ENCODE measurements around the gene MT1A. TPM values are rescaled to one million over a fixed set of nuclear protein-coding genes. Genes with fewer than 3 reads are reported as not detected.

MT1A gene
- total RNA-seq, 2 donors from 2014 or later = 6.3 to 22.4 TPM

GRCh38 chr16:56689171-56689570 is 50.7 kb downstream of the MT1A start:
- Mint-ChIP-seq H3K27ac (no peak overlapping the region), H3K27me3 (peaks cover 0 to 8% of the 10 kb centered on the region in 2 donors), H3K9me3 (no peaks in the 10 kb centered on the region), H3K4me3 (no peak overlapping the region), H3K36me3 (peaks cover 4% of the 10 kb centered on the region), H3K4me1 (ENCODE audit: low read depth in 2 of 2) (peaks cover 2% of the 10 kb centered on the region in 2 donors)
- DNase-seq (ENCODE audit: low spot score) (no peak), ATAC-seq (no peak)

Other genes starting within 250 kb of the MT1A start
- 10 to 100 TPM; 46.5 to 86.2 TPM for gene AMFR, start 213.1 kb upstream of the MT1A start, total RNA-seq
- 100 to 1,000 TPM; 170 to 176 TPM for gene NUDT21, start 187.3 kb upstream of the MT1A start, total RNA-seq
- 10 to 100 TPM; 50.1 to 72.1 TPM for gene OGFOD1, start 187.1 kb upstream of the MT1A start, total RNA-seq
- 10 to 100 TPM in 1 of 2 donors, 1 to 10 TPM in 1; 6.6 to 10.6 TPM for gene BBS2, start 118.6 kb upstream of the MT1A start, total RNA-seq
- gene MT4, start 73.6 kb upstream of the MT1A start, total RNA-seq = not detected
- 1 to 10 TPM in 1 of 2 donors, under 1 TPM in 1; 0.70 to 4.2 TPM for gene MT3, start 49.1 kb upstream of the MT1A start, total RNA-seq
- 1,000 to 10,000 TPM in 1 of 2 donors, 100 to 1,000 TPM in 1; 549 to 1,013 TPM for gene MT2A, start 30.1 kb upstream of the MT1A start, total RNA-seq
- 100 to 1,000 TPM in 1 of 2 donors, 10 to 100 TPM in 1; 58.5 to 148 TPM for gene MT1E, start 12.9 kb upstream of the MT1A start, total RNA-seq
- gene MT1M, start 6.0 kb upstream of the MT1A start, total RNA-seq = under 1 TPM in 1 of 2 donors, not detected in 1; 0.36 TPM
- gene MT1B, start 13.2 kb downstream of the MT1A start, total RNA-seq = not detected
- 10 to 100 TPM; 11.1 to 19.9 TPM for gene MT1F, start 19.3 kb downstream of the MT1A start, total RNA-seq
- gene MT1G, start 29.4 kb downstream of the MT1A start, total RNA-seq = 1 to 10 TPM; 3.3 to 7.5 TPM
- not detected for gene MT1H, start 31.1 kb downstream of the MT1A start, total RNA-seq
- 10 to 100 TPM; 60.6 to 66.3 TPM for gene MT1X, start 43.8 kb downstream of the MT1A start, total RNA-seq
- gene NUP93, start 91.5 kb downstream of the MT1A start, total RNA-seq = 100 to 1,000 TPM; 111 to 171 TPM
- gene SLC12A3, start 226.5 kb downstream of the MT1A start, total RNA-seq = not detected

Measured in natural killer cell treated with Interleukin-12 subunit alpha and Interleukin-12 subunit beta and Interleukin-15 and Interleukin-18, amount 100 ng/mL, for 72 hours (primary cell).